Urothelium cell line (cell line): ENCODE data around the gene SLC45A1.

Source experiments
- DNase-seq: peaks from one replicate; pipeline ENCODE4 v3.0.0; 2011; ENCODE audit warnings: low spot score, mixed read lengths
- FAIRE-seq: peaks from 2 replicates; lab custom pipeline; 2011; peaks lifted over from hg19 to GRCh38; lab: Jason Lieb, UNC

The SLC45A1 gene

DNA sequence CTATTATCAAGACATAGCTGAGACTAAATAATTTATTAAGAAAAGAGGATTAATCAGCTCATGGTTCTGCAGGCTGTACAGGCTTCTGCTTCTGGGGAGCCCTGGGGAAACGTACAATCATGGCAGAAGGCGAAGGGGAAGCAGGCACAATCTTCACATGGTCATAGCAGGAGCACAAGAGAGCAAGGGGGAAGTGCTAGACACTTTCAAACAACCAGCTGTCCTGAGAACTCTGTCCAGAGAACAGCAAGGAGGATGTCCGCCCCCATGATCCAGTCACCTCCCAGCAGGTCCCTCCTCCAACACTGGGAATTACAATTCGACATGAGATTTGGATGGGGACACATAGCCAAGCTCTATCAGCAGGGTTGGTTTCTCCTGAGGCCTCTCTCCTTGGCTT lies 10.3 kb upstream of the SLC45A1 start:
- DNase-seq (no peak), FAIRE-seq (no peak)

DNA sequence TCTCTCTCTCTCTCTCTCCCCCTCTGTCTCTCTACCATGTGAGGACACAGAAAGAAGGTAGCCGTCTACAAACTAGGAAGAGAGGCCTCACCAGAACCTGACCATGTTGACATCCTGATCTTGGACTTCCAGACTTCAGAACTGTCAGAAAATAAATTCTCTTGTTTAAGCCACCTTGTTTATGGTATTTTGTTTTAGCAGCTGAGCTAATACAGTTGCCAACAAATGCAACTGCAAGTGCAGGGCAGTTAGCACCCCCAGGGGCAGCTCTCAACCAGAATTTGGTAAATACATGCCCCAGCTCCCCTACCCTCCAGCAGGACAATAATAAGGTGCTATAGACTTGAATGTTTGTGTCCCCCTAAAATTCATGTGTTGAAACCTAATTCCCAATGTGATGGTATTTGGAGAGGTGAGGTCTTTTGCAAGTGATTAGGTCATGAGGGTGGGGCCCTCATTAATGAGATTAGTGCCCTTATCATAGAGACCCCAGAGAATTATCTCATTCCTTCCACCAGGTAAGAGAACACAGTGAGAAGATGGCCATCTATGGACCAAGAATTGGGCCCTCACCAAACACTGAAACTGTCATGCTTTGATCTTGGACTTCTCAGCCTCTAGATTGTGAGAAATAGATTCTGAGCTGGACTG lies 6.7 kb upstream of the SLC45A1 start:
- FAIRE-seq (no peak), DNase-seq (no peak)

DNA sequence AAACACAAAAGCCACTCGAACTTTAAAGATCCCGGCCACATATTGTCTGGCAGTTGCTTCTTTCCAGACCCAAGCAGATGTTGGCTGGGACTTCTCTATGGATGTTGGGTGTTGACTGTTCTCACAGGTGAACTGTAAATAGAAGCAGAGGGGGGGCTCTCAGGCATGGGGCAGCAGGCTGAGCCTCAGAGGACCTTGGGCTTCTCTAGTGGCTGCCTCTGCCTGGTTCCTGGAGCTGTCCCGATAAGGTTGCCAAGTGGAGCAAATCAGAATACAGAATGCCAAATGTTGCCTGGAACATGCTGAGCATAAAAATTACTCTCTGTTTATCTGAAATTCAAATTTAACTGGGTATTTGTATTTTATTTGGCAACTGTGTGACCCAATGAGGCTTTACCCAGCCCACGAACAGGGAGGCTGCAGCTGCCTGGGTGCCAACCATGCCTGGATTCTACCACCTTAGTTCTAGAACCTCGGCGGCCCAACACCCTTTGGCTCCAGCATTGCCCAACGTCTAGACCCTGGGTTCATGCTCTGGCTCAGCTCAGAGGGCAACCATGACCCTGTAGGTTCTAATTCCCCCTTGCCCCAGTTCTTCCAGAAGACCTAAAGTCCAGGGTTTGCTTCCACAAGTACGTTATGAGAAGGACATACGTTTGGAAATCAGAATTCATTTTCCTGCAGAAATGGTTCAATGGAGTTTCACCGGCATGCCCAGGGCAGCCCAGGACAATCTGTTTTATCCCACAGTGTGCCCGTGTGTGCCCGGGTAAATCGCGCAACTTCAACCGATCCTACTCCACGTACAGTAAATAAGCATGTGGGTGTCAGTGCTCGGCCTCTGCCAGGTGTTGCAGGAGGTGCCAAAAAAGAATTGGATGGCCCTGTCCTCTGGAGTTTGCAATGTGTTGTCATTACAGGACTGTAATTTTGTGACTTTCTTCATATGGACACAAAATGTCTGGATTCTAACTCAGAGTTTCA lies 5.4 kb upstream of the SLC45A1 start:
- FAIRE-seq (no peak), DNase-seq (no peak)

DNA sequence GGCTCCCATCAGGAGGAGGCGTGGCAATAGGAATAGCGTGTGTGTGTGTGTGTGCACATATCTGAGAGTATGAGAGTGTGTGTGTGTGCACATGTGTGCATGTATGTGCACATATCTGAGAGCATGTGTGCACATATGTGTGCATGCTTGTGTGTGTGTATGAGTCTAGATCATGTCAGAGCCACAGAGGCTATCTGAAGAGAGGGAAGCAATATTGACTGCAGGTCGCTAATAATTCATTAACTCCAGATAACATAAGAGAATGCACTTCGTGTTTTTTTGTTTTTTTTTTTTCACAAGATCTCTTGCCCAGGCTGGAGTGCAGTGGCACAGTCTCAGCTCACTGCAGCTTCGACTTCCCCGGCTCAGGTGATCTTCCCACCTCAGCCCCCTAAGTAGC lies 4.7 kb upstream of the SLC45A1 start:
- DNase-seq: no peak
- no peak for FAIRE-seq

DNA sequence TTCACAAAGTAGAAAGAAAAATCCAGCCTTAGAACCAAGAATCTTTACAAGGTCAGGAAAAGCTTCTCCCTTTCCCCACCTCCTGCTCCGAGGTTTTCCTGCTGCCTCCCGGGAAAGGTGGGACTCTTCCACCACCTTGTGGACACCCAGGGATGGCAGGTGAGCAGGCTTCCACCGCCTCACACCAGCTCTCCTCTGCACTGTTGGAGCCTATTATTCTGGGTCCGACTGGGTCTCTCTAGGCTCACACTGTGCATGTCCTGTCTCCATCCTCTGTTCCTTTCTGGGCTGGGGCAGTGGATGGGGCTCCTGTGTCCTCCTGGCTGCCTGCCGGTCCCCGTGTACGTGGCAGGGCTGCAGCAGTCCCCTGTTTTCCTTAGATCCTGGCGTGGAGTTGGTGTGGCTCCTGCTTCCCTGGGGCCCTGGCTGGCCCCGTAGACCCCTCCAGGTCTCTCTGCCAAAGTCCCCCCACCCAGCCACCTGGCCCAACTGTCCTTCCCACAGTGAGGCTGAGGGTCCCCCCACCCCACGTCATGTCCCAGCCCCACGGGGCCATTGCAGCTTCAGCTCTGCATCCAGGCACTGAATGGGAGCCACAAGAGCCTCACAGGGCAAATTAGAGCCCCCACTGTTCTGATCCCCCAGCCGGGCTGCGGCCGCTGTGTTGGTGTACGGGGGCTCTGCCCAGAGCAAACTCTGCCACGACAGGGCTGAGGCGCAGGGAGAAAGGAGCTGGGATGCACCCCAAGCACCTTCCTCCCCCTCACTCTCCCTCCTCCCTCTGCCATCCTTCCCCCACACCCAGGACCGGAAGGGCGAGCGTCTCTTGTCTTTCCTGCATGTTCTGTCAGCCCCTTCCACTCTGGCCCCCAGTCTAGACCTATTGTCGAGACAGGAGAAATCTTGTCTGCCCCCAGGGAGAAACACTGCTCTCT lies 3.3 kb upstream of the SLC45A1 start:
- DNase-seq (peak; percentile 82), FAIRE-seq (no peak)

- FAIRE-seq (no peak), DNase-seq (peak; percentile 17)
Measured at GRCh38 chr1:8315573-8316475, 2.1 kb upstream of the SLC45A1 start.

DNA sequence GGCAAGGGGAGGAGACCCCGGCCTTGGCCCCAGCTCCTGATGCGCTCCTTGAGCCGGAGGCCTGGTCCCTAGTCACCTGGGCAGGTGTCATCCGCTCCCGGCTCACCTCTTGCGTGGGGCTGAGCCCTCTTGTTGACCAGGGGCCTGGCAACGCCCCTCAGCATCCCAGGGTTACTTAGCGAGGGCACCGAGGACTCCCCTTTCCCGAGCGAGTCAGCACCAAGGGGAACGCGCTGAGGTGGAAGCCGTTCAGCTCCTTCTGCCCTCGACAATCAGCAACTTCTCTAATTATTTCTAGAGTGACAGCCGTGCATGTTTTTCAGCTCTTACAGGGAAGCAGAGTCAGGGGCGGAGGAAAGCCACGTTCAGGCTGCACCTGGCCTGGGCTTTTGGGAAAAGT lies 522 bp downstream of the SLC45A1 start:
- FAIRE-seq (no peak), DNase-seq (no peak)

DNA sequence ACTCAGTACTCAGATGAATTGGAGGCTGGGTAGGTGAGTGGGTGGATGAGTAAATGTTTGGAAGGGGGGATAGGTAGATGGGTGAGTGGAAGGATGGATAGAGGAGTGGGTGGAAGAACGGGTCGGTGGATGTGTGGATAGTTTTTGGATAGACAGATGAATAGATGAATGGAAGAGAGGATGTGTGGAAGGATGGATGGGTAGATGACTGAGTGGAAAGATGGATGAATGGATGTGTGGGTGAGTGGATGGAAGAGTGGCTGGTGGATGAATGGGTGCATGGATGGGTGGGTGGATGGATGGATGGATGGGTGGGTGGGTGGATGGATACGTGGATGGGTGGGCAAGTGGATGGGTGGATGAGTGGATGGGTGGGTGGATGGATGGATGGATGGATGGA lies 3.7 kb downstream of the SLC45A1 start:
- DNase-seq (no peak), FAIRE-seq (no peak)

GRCh38 chr1:8323706-8324105 lies 5.8 kb downstream of the SLC45A1 start:
- no peak for FAIRE-seq
- DNase-seq: no peak

GRCh38 chr1:8324176-8324810 lies 6.4 kb downstream of the SLC45A1 start:
- FAIRE-seq (no peak), DNase-seq (no peak)

DNA sequence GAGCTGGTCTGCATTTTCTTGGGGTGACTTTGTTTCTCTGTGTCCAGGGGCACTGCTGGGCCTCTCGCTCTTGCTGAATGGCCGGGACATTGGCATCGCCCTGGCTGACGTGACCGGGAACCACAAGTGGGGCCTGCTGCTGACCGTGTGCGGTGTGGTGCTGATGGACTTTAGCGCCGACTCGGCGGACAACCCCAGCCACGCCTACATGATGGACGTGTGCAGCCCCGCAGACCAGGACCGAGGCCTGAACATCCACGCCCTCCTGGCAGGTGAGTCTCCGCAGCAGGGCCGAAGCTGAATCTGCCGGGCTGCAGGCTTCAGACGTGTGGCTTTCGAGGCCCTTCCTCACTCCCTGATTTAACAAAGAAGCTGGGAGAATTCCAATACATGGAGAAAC lies 7.9 kb downstream of the SLC45A1 start:
- no peak for FAIRE-seq

GRCh38 chr1:8326265-8326664 lies 8.4 kb downstream of the SLC45A1 start:
- FAIRE-seq: no peak
- DNase-seq: no peak

More for the DNA sequence above, 7.9 kb downstream of the SLC45A1 start:
- no peak for DNase-seq

GRCh38 chr1:8328271-8328670 lies 10.4 kb downstream of the SLC45A1 start:
- DNase-seq (no peak), FAIRE-seq (no peak)

DNA sequence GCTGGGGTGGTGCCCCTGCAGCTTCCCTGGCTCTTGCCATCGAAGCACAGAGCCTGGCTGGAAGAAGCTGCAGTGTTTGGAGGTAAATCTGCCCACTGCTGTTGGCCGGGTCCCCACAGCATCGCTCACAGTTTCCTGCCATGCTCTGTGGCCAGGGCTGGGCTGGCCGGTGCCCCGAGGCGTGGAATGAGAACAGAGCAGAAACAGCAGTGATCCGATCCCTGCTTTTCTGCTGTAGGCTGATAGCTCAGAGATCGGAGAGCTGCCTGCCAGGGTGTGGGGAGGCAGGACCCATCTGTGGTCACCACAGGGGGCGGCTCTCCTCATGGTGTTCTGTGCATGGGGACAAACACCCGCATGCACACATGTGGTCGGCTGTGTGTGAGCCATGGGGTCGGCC lies 11.5 kb downstream of the SLC45A1 start:
- FAIRE-seq (no peak), DNase-seq (no peak)

DNA sequence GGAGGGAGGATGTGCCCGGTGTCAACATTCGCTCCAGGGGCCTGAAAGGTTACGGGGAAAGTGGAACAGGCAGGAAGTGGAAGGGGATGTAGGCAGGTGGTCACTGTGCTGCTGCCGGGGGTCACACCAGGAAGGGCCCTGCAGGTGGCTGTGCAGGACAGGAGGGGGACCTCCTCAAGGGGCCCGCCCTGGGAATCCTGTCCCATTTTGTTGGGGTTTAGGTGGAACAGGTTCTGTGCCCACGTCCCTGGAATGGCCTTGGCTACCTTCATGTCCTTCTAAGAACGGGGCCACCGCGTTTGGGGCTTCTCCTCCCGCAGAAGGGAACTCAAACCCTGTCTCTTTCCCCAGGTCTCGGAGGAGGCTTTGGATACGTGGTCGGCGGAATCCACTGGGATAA lies 11.9 kb downstream of the SLC45A1 start:
- FAIRE-seq: no peak
- no peak for DNase-seq

DNA sequence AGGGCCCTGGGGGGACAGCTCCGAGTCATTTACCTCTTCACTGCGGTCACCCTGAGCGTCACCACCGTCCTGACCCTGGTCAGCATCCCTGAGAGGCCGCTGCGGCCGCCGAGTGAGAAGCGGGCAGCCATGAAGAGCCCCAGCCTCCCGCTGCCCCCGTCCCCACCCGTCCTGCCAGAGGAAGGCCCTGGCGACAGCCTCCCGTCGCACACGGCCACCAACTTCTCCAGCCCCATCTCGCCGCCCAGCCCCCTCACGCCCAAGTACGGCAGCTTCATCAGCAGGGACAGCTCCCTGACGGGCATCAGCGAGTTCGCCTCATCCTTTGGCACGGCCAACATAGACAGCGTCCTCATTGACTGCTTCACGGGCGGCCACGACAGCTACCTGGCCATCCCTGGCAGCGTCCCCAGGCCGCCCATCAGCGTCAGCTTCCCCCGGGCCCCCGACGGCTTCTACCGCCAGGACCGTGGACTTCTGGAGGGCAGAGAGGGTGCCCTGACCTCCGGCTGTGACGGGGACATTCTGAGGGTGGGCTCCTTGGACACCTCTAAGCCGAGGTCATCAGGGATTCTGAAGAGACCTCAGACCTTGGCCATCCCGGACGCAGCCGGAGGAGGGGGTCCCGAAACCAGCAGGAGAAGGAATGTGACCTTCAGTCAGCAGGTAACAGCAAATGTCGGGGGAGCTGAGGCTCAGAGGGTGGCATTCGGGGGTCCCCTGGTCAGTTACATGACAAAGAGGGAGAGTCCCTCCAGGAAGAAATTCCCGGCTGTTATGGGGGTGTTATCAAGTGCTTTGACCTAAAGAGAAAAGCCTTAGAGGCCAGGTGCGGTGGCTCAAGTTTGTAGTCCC lies 12.6 kb downstream of the SLC45A1 start:
- no peak for FAIRE-seq
- no peak for DNase-seq

GRCh38 chr1:8332806-8333205 lies 14.9 kb downstream of the SLC45A1 start:
- FAIRE-seq: no peak
- no peak for DNase-seq

- FAIRE-seq (no peak), DNase-seq (no peak)
Measured at GRCh38 chr1:8333246-8333987, 15.5 kb downstream of the SLC45A1 start.
